Muscle of leg (tissue), 11 donors: ENCODE data around the gene CHST5. TPM values are rescaled to one million over a fixed set of nuclear protein-coding genes. Genes with fewer than 3 reads are reported as not detected.
A peak's percentile ranks its signal among the peaks of the same experiment; 100 is the strongest.

ENCODE experiments used
- DNase-seq: peaks from one replicate; pipeline ENCODE4 v3.0.0; 2013
- H3K27ac ChIP-seq: one replicate; pipeline ENCODE4 v1.5.1; 2013; ENCODE audit warnings: mild to moderate bottlenecking, low read length, control low read depth
- H3K27me3 ChIP-seq: one replicate; pipeline ENCODE4 v1.6.1; 2013; ENCODE audit warnings: low read length; ENCODE audit not compliant: control insufficient read depth, insufficient read depth
- H3K36me3 ChIP-seq: one replicate; pipeline ENCODE4 v1.6.1; 2013; ENCODE audit warnings: low read length; ENCODE audit not compliant: control insufficient read depth, insufficient read depth
- H3K4me1 ChIP-seq: one replicate; pipeline ENCODE4 v1.6.1; 2013; ENCODE audit warnings: low read length; ENCODE audit not compliant: control insufficient read depth, insufficient read depth
- H3K4me3 ChIP-seq: one replicate; pipeline ENCODE4 v1.5.1; 2013; ENCODE audit warnings: low read length, control low read depth
- H3K9me3 ChIP-seq: replicated peaks from 2 replicates; pipeline ENCODE4 v1.6.1; 2013; ENCODE audit warnings: low read depth, low read length; ENCODE audit not compliant: control insufficient read depth
- WGBS: methylation state at CpG from one replicate; pipeline ENCODE4 v1.1.5; 2013; ENCODE audit warnings: missing lambda C conversion rate; ENCODE audit not compliant: insufficient coverage; 5-methylcytosine and 5-hydroxymethylcytosine counted together
- polyA plus RNA-seq, 8 donors: library from polyadenylated mRNA; unstranded; fragments of 120-200 nt; gene quantifications; one replicate each; pipeline versions ENCODE4 v1.2.1 to v1.2.3, GENCODE V29; 2013; ENCODE audit warnings: inconsistent platforms in 1 of 8, low replicate concordance in 1 of 8; ENCODE audit not compliant: insufficient read length in 8 of 8, insufficient read depth in 1 of 8
- total RNA-seq: library from RNA; stranded (reverse); fragments of 120-200 nt; gene quantifications from one replicate; pipeline ENCODE4 v1.2.4, GENCODE V29; 2013

The CHST5 gene
- total and polyA plus RNA-seq, 9 donors, result 0.04 to 1.1 (median 0.24) TPM; not detected in 1

DNA sequence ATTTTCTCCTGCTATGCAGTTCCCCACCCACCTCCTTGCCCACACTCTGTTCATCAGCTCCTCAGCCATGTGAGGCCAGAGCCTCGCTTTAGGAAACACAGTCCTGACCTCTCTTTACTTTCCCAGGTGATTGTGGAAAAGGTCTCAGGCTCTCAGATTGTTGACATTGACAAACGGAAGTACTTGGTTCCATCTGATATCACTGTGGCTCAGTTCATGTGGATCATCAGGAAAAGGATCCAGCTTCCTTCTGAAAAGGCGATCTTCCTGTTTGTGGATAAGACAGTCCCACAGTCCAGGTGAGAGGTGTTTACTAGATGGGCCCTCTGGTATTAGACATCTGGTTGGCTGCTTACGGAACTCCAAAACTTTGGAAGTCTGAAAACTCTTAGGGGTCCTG, 32.0 kb upstream of the CHST5 start:
- no peak overlapping the region for H3K27ac ChIP-seq
- peaks cover 20% of the 10 kb centered on the region for H3K4me1 ChIP-seq
- no peak for DNase-seq
- 89% methylated on average over 4 of the region's 4 CpGs for WGBS
- H3K36me3 ChIP-seq, result peaks cover 53% of the 10 kb centered on the region
- no peak overlapping the region for H3K4me3 ChIP-seq
- H3K9me3 ChIP-seq, result no peaks in the 10 kb centered on the region
- no peaks in the 10 kb centered on the region for H3K27me3 ChIP-seq

DNA sequence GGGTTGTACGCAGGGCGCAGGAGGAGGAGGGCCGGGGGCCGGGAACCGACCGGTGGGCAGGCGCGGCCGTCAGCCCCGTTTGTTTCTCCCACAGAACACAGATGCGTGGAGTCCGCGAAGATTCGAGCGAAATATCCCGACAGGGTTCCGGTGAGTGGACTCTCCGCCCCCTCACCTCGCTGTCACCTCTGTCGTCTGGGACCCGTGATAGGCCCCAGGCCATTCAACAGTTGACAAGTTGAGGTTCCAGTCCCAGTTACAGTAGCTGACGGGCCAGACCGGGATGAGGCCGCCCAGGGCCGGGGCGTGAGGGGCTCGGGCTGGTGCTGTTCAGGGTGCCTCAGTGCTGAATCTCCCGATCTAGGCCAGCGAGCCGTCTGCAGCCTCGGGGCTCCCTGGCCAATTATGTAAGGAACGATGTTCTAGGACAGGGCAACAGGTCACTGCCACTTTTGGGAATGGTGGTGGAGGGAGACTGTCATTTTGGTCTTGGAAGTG, 30.9 kb upstream of the CHST5 start:
- DNase-seq, result peak; percentile 28
- peaks cover 20% of the 10 kb centered on the region for H3K4me1 ChIP-seq
- no peaks in the 10 kb centered on the region for H3K9me3 ChIP-seq
- peak overlapping the region; percentile 17 for H3K27ac ChIP-seq
- 2% methylated on average over 28 of the region's 32 CpGs for WGBS
- no peaks in the 10 kb centered on the region for H3K27me3 ChIP-seq
- peaks cover 42% of the 10 kb centered on the region for H3K36me3 ChIP-seq
- H3K4me3 ChIP-seq, result peak overlapping the region; percentile 95

DNA sequence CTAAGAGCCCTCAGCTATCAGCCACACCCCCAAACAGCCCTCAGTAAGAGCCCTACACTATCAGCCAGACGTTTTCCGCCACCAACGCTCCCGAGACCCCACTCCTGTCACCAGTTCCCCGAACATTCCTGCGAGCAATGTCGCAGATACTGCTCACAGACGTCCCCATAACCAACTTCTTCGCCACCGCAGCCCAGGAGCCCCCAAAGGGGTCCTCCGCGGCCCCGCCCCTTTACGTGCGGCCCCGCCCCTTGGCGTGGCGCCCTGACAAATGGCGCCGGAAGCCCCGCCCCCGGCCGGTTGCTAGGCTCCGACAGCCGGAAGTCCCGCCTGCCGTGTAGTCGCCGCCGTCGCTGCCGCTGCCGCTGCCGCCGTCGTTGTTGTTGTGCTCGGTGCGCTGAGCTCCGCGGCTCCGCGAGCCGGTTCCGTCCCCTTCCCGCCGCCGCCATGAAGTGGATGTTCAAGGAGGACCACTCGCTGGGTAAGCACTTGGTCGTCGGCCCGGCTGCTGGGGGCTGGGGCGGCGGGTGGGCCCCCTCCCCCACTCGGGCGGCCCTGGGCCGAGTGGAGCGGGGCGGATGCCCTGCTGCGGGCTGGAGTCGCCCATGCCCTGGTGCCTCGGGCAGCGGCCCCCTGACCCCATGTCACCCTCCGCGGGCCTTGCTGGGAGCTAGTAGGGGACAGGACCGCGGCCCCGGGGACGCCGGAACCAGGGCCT, 30.3 kb upstream of the CHST5 start, which contains the start of gene GABARAPL2:
Gene GABARAPL2 (plus strand): TSS at position 340 of the 718 bp plus-strand sequence. CDS start 108 bp downstream, at position 448.
- no peaks in the 10 kb centered on the region for H3K9me3 ChIP-seq
- H3K36me3 ChIP-seq, result peaks cover 37% of the 10 kb centered on the region
- peak within 1 kb of the TSS; percentile 95 for H3K4me3 ChIP-seq
- peaks cover 20% of the 10 kb centered on the region for H3K4me1 ChIP-seq
- DNase-seq, result peak; percentile 89
- no peaks in the 10 kb centered on the region for H3K27me3 ChIP-seq
- H3K27ac ChIP-seq, result peak within 1 kb of the TSS; percentile 74
- WGBS, result under 1% methylated on average over 68 of the region's 69 CpGs

DNA sequence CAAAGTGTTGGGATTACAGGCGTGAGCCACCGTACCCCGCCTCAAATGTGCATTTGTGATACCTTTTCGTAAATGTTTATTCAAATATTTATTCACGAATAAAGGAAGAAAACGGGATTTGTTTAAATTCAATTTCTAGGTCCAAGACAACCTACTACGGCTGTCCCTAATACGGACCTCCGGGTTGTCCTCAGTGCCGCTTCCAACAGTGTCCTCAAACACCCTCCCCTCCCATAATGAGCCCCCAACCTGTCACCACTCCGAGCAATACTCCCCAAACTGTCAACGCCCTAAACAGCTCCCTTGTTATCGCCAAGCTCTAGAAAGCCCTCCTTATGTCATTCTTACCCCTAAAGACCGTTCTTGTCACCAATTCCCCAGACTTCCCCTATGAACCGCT, 29.7 kb upstream of the CHST5 start:
- Histone ChIP-seq H3K4me1 (peaks cover 20% of the 10 kb centered on the region), H3K9me3 (no peaks in the 10 kb centered on the region)
- 3% methylated on average over 9 of the region's 15 CpGs for WGBS

DNA sequence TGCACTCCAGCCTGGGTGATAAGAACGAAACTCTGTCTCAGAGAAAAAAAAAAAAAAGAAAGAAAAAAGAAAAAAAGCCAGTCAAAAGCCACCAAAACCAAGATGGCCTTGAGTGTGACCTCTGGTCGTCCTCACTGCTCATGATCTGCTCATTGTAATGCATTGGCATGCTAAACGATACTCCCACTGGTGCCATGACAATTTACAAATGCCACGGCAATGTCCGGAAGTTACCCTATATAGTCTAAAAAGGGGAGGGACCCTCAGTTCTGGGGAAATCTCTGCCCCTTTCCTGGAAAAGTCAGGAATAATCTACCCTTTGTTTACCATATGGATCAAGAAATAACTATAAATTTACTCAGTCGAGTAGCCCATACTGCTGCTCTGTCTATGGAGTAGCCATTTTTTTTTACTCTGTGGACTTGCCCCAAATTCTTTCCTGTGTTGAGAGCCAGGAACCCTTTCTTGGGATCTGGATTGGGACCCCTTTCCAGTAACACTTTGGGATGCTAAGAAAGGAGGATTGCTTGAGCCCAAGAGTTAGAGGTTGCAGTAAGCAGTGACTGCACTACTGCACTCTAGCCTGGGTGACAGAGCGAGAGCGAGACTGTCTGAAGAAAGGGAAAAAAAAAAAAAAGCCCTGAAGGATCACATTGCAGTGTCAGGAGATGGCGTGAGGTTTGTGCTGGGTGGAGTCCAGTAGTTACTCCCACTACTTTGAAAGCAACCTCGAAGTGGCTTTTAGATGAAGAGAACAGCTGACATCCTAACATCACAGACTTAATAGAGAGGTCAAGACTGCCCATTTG, 23.9 kb upstream of the CHST5 start:
- H3K4me3 ChIP-seq, result no peak overlapping the region
- peak overlapping the region; percentile 70 for H3K27ac ChIP-seq
- 67% methylated on average over 3 of the region's 10 CpGs for WGBS
- no peaks in the 10 kb centered on the region for H3K27me3 ChIP-seq
- peak; percentile 79 for DNase-seq
- H3K4me1 ChIP-seq, result peaks cover 18% of the 10 kb centered on the region
- no peaks in the 10 kb centered on the region for H3K36me3 ChIP-seq
- no peaks in the 10 kb centered on the region for H3K9me3 ChIP-seq

More for the DNA sequence above, 29.7 kb upstream of the CHST5 start:
- H3K27ac ChIP-seq, result peak overlapping the region; percentile 74
- peaks cover 32% of the 10 kb centered on the region for H3K36me3 ChIP-seq
- H3K4me3 ChIP-seq, result peak overlapping the region; percentile 95
- no peaks in the 10 kb centered on the region for H3K27me3 ChIP-seq
- no peak for DNase-seq

DNA sequence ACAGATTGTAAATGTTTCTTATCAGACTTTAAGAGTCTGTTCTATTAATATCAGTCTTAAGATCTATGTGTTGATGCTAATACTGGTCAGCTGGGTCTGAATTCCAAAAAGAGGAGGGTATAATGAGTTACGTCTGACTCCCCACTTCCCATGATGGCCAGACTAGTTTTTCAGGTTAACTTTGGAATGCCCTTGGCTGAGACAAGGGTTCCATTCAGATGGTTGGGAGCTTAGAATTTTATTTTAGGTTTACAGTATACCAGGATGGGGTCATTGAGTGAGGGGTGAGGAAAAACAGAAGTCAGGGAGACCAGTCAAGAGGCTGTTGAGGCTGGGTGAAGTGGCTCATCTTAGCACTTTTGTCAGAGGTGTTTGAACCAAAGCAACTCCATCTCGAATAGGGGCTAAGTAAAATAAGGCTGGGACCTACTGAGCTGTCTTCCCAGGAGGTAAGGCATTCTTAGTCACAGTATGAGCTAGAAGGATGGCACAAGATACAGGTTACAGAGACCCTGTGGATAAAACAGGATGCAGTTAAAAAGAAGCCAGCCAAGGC, 23.0 kb upstream of the CHST5 start:
- no peaks in the 10 kb centered on the region for H3K9me3 ChIP-seq
- no peak for DNase-seq
- H3K4me3 ChIP-seq, result no peak overlapping the region
- WGBS, result 95% methylated on average over 2 of the region's 2 CpGs
- H3K27me3 ChIP-seq, result no peaks in the 10 kb centered on the region
- no peaks in the 10 kb centered on the region for H3K36me3 ChIP-seq
- peaks cover 18% of the 10 kb centered on the region for H3K4me1 ChIP-seq
- H3K27ac ChIP-seq, result no peak overlapping the region

DNA sequence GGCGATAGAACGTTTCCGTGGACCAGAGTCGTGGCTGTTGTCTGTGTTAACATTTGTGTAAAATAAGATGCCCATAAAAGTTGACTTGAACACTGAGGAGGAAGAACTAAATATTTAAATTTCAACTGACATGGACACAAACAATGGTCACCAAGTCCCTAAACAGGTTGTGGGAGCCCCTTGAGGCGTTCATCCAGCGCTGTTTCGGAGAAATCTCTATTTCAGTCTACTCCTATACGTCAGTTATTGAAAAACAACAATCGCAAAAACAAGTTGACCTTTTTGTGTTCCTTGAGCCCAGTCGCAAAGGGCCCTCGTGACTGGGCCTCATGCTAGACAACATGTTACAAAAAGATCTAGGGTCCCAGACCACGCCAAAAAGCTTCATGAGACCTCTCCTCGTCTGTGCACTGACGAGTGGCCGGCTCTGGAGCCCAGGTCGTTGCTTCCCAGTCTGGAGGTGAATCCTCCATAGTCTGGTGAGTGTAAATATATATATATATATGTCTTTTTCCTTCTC, 20.6 kb upstream of the CHST5 start:
- Histone ChIP-seq H3K36me3 (no peaks in the 10 kb centered on the region), H3K27ac (peak overlapping the region; percentile 91), H3K4me3 (peak overlapping the region; percentile 58), H3K27me3 (no peaks in the 10 kb centered on the region), H3K4me1 (peaks cover 18% of the 10 kb centered on the region), H3K9me3 (no peaks in the 10 kb centered on the region)
- WGBS, result 19% methylated on average over 12 of the region's 16 CpGs
- DNase-seq, result no peak

DNA sequence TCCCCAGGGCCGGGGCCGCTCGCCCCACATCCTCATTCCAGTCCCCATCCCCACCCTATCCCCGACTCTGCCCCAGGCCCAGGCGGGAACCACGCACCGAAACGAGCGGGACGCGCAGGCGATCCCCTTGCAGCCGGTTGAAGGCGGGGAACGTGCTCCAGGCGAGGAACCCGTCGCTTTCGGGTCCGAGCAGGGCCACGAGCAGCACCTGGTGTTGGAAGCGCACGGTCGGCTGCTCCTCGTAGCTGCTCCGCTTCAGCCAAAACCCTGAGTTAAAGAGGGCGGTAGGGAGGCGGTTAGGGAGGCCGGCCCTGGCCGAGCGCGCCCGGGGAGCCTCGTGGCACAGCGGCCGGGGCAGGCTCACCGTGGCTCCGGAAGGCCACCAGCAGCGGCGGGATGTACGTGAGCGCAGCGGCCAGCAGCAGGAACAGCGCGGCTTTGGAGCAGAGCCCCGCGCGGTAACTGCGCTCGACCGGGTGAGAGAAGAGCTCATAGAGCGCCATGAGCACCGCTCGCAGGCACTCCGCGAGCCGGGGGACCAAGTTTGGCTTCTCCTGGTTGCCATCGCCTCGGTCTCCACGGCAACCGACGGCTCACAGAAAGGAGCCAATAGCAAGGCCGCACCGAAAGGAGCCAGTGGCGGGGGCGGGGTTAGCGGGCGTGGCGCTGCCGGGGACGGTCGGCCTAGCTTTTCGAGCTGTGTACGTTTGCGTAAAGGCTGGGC, 20.0 kb upstream of the CHST5 start, which contains the start of gene TMEM231:
Gene TMEM231 (minus strand): TSS at position 546 of the 724 bp plus-strand sequence. CDS start 43 bp downstream, at position 503.
- no peaks in the 10 kb centered on the region for H3K9me3 ChIP-seq
- peak; percentile 98 for DNase-seq
- under 1% methylated on average over 75 of the region's 75 CpGs for WGBS

DNA sequence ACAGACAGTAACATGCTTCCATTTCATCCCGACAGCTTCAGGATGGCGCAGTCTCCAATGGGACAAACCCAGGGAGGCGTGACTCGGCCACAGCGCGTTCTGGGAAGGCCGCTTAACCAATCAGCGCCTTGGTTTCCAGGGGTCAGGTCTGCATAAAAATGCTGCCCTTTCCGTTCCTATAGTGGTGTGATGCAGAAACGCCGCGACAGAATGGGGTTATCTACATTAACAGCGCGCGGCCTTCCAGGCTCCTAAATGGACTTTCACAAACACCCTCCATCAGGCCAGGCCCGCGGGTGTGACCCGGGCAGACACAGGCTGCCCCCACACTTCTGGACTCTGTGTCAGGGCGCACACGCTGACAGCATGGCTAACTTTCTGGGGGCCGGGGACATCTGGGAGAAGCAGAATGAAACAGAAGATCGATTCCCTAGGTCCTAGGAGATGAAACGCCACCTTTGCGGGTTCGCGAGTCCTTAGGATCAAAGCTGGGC, 19.4 kb upstream of the CHST5 start:
- no peaks in the 10 kb centered on the region for H3K9me3 ChIP-seq
- peak; percentile 96 for DNase-seq
- H3K36me3 ChIP-seq, result no peaks in the 10 kb centered on the region
- peaks cover 18% of the 10 kb centered on the region for H3K4me1 ChIP-seq
- H3K27ac ChIP-seq, result peak overlapping the region; percentile 91
- peak overlapping the region; percentile 58 for H3K4me3 ChIP-seq
- 0% methylated on average over 22 of the region's 26 CpGs for WGBS
- no peaks in the 10 kb centered on the region for H3K27me3 ChIP-seq

More for the DNA sequence above, 20.0 kb upstream of the CHST5 start, which contains the start of gene TMEM231:
- Histone ChIP-seq H3K4me1 (peaks cover 18% of the 10 kb centered on the region), H3K4me3 (peak within 1 kb of the TSS; percentile 58), H3K36me3 (no peaks in the 10 kb centered on the region), H3K27me3 (no peaks in the 10 kb centered on the region), H3K27ac (peak within 1 kb of the TSS; percentile 91)
